Measurements from ENCODE around the gene SORL1-AS1.

SORL1-AS1 gene

DNA sequence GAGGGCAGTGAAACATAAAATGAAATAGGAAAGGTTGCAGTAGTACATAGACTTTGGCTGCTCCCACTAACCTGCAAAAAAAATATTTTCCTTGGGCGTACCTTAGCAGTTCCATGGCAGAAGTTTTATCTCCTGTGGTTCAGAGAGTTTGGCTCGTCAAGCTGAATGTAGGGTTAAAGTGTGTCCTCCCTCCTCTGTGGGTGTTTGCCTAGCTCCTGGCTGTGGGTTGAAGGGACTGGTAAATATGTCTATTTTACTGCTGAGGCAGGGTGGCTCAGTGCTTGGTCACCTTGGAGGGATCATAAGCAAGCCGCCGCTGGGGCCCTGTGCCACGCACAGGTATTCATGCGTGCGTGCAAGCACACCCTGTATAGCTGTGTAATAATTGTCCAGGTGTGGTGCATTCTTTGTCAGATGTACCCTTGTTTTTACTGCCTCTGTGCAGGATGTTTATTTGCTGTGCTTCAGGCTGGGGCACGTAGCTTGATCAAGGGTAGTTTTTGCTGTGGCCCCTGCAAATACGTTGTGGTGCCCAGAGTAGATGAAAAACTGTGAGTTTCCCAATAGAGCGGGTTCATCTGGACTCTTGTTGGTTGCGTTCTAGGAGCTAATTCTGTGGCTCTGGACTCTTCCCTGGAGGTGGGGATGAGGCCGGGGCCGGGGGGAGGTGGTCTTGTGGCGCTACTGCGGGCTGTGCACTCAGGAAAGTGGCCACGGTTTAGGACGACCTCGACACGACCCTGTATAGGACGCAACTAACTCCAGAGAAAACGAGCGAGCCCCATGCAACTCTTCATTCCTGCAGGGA is 1.4 kb downstream of the SORL1-AS1 start:
- DNase-seq = no peak

DNA sequence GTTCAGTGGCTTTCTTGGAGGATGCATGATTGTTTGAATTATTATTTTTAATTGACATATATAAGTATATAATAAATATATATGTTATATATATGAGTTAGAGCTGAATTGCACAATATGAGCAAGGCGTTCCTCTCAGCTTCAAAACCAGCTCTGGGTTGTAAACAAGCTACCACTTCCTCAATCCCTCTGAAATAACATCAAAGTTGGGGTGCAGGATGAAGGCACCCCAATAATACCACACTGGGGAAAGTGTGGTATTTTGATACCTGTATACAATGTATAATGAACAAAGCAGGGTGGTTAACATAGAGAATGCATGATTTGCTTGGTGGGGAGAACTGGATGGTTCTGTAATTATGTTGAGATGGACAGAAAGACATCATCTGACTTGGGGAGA is 2.4 kb downstream of the SORL1-AS1 start:
- DNase-seq = no peak

DNA sequence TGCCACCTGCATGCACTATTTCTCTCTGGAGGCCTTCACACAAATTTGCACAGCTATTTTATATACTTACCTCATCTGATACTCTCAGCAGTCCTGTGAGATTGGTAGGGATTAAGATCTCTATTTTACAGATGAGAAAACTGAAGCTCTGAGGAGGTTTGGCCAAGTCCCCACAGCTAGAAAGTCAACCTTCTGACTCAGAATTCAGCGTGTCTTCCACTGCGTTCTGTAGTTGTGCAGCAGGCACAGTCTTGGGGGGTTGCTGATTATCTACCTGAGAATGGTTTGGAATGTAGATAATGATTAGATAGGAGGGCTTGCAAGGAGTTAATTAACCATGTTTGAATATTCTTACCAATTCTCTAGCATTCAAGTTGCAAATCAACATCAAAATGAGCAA is 3.1 kb downstream of the SORL1-AS1 start:
- DNase-seq = no peak

DNA sequence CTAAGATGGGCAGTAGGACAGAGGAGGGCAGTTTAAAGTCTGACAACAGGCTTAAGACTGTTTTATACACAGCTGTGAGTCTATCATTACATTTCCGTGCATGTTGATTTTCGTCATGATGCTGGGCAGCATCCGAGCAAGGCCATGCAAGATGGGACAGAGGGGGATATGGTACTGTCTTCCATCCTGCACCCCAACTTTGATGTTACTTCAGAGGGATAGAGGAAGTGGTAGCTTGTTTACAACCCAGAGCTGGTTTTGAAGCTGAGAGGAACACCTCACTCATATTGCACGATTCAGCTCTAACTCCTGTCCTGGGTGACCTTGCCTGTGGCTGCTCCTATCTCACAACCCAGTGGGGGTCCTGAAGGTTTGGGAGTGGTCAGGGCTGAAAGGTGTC is 3.6 kb downstream of the SORL1-AS1 start:
- no peak for DNase-seq

GRCh38 chr11:121448431-121448941 is 4.3 kb downstream of the SORL1-AS1 start:
- peak; percentile 67 to 81 for DNase-seq

GRCh38 chr11:121448011-121448410 is 4.8 kb downstream of the SORL1-AS1 start:
- no peak for DNase-seq

GRCh38 chr11:121446752-121447156 is 6.0 kb downstream of the SORL1-AS1 start:
- no peak for DNase-seq

- no peak for DNase-seq
Measured at GRCh38 chr11:121445071-121445768, 7.5 kb downstream of the SORL1-AS1 start.

DNA sequence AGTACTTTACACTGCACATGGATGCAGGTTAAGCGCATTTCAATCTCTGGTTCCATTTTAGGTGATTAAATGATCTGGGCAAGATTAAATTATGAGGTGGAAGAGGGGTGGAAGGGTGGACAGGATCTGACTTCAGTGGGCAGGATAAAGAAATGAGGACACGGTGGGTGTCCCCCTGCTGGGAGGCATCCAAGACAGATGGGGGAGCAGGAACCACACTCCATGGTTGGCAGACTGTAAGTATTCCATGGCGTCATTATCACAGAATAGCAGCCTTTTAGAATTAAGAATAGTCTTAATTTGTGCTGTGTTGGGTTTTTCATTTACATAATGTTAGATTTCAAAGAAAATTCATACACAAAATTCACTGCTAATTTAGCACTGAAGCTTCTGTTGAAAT is 8.2 kb downstream of the SORL1-AS1 start:
- DNase-seq = no peak

DNA sequence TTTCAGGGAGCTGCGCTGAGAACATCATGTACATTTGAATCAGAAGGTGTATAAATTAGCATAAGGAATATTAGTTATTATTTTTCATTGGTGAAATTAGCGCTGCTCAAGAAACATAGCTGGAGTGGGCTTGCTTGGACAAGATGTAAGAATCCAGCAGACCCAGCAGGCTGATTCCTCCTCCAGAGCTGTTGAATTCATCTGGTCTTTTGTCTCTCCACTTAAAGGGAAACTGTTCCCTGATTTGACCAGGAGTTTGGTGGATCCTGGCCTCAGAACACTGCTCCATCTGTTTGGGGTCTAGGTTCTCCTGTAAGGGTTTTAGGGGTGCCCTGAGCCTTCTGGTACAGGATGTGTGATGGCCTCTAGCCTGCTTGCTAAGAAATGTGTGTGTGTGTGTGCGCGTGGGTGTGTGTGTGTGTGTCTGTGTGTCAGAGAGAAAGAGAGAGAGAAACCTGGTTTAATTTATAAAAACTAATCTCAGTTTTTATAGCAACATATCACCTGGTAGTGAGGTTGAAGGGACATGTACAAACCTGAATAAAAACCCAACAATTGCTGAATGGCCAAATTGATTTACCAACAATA is 9.0 kb downstream of the SORL1-AS1 start:
- DNase-seq = no peak

GRCh38 chr11:121441521-121441920 is 11.2 kb downstream of the SORL1-AS1 start:
- DNase-seq = no peak

GRCh38 chr11:121439759-121440158 is 13.0 kb downstream of the SORL1-AS1 start:
- no peak for DNase-seq

DNA sequence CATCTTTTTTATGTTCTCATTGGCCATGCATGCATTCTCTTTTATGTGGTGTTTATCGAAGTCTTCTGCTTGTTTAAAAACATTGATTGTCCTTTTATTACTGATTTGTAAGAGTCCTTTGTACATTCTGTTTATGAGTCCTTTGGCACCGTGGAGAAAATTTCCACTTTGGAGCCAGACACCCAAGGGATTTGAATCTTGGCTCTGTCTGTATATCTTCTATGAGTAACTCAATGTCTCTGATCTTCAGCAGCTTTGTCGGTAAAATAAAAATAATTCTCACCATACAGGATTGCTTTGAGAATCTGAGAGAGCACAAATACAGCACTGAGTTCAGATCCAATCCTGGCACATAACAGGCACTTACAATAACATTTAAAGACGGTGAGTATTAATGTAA is 13.4 kb downstream of the SORL1-AS1 start:
- no peak for DNase-seq

GRCh38 chr11:121437686-121438078 is 15.1 kb downstream of the SORL1-AS1 start:
- no peak for DNase-seq

- peak; percentile 49 to 60 for DNase-seq
Measured at GRCh38 chr11:121437018-121437685, 15.6 kb downstream of the SORL1-AS1 start.

DNA sequence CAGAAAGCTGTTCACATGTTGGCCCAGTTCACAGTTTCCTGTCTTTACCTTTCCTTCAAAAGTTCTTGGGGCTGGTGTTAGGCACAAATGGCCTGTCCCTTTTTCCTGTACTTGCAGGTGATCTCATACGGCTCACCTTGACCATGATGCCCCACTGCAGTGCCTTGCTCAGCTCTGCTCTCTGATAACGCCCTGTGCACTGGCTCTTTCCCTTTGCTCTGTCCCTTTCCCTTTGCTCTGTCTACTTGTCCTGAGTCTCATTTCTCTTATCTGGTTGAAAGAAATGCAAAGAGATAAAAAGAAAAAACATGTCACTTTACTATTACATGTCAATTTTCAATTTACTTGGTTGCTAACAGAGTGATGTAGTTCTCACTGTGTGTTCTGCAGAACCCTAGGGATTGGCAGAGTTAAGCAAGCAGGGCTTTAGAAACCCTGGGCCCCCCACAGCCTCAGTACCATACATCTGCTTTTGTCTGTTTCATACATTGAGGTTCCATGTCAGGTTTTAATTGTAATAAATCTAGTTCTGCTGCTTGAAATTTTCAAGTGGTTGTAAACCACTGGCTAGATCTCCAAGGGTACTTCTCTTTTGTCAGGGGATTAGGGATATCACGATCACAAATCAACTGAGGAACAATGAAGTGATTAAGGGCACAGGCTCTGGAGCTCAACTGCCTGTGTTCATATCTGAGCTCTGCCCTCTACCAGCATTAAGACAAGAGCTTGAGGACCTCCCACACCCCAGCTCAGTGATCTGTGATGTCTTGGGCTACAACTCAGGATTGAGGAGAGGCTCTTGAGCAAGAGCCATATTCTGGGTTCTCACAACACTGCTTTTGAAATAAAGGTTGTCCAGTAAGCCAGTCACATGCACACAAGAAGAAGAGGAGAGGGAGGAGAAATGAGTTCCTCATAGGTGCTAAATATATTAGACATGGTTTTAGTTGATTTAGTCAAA is 16.9 kb downstream of the SORL1-AS1 start:
- DNase-seq = peak in 1 of 2 donors; percentile 46

- DNase-seq = no peak
Measured at GRCh38 chr11:121435132-121435531, 17.6 kb downstream of the SORL1-AS1 start.

- DNase-seq = no peak
Measured at GRCh38 chr11:121431820-121432526, 20.8 kb downstream of the SORL1-AS1 start.

DNA sequence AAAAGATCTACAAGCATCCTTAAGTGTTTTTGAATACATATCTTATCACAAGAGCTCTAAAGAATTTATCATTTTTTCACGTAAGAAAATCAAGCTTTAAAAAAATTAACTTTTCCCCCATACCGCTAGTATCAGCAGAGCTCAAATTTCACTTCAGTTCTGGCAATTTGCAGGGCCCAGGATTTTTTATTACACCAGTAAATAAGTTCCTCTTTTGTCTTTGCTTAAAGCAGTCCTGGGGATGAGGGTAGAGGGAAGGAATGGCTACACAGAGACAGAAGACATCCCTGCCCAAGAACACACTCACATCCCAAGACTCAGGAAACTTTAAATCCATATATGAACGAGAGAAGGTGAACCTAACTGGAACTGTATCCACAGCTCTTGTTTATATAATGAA is 23.2 kb downstream of the SORL1-AS1 start:
- DNase-seq = peak in 1 of 2 donors; percentile 53

DNA sequence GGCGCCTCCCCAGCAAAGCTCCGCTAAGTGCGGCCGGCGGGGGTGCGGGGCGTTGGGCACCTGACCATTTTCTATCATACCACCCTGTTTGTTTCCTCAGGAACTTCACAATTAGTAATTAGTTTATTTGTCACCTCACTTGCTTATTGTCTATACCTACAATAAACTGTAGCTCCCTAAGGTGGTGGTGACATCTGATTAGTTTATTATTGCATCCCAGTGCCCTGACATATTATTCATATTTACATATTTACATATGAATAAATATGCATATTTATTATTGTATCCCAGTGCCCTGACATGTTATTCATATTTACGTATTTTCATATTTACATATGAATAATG is 25.4 kb downstream of the SORL1-AS1 start:
- DNase-seq = no peak
